ENCODE measurements around the gene MAGI2.

Gene MAGI2

DNA sequence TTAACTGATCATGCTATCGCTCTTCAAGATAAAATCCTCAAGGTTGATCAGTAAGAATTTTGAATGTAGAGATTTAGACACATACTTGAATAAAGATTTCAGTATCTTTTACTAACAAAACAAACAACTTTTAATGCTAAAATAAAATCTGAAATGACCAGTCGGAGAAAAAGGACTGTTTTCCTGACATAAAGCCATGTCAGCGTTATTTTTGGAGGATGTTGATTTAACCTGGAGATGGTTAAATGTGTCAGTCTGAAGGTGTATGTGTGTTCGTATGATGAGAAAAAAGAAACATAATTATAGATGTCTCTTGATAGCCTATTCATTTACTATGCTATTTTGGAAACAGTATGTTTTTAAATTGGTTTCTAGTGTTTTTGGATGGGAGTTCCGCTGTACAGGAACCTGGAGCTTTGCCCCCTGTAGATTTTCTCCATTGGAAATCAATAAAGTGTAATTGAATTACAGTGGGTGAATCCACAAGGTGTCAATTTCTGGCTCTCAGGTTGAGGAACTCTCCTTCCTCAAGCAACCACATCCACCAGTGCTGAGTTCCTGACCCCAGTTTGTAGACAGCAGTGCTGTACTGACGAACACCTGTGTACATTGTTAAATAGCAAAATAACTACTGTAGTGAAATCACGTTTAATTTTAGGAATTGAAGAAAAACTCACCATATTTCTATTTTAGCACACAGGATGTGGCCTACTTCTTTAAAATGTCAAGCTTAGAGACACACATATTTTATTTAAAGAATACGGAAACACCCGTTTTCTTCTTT lies 670.1 kb downstream of the MAGI2 start:
- no peak for TF ChIP-seq ZNF274 (IDR thresholded peaks at IDR 0.05; ENCODE audit: low read depth, low read length)
- no peak overlapping the region for H3K4me3 ChIP-seq (ENCODE audit: low read length)

GRCh38 chr7:78780560-78780959 lies 672.9 kb downstream of the MAGI2 start:
- H3K4me3 ChIP-seq (ENCODE audit: low read length), result no peak overlapping the region
- no peak for TF ChIP-seq ZNF274 (IDR thresholded peaks at IDR 0.05; ENCODE audit: low read depth, low read length)

DNA sequence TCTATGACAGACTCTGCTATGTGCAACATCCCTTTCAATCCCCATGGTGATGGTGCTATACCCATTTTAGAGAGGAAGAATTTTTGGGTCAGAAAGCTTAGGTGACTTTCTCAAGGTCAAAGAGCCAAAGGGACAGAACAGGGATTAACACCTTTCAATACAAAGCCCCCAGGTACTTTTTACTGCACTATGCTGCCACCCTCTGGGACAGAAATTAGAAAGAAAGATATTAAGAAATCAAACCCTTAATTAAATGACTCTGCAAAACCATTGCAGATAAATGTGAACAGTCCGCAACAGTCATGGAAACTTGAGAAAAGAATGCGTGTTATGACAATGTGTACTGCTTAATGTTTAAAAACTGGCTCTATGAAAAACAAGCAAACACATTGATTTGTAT lies 673.7 kb downstream of the MAGI2 start:
- TF ChIP-seq ZNF274 (IDR thresholded peaks at IDR 0.05; ENCODE audit: low read depth, low read length), result no peak
- H3K4me3 ChIP-seq (ENCODE audit: low read length), result no peak overlapping the region

DNA sequence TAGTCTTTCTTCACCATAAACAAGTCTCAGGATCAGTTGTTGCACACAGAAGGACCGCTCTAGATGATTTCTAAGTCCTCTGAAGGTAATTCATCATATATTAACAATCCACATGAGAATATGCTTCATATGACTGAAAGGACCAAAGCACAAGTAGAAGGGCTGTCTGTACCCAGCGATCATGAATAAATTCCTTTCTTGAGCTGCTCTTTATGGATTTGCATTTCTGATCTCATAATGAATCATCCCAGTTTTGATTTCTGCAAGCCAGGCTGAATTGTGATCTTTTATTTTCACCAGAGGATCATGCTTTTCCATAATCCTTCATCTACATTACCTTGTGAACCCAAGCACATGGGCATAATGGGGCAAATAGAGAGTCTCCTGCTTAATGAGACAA lies 675.6 kb downstream of the MAGI2 start:
- no peak overlapping the region for H3K4me3 ChIP-seq (ENCODE audit: low read length)
- TF ChIP-seq ZNF274 (IDR thresholded peaks at IDR 0.05; ENCODE audit: low read depth, low read length), result no peak

GRCh38 chr7:78770422-78771410 lies 682.8 kb downstream of the MAGI2 start:
- no peak for TF ChIP-seq ZNF274 (IDR thresholded peaks at IDR 0.05; ENCODE audit: low read depth, low read length)
- H3K4me3 ChIP-seq (ENCODE audit: low read length), result peak overlapping the region; percentile 19

DNA sequence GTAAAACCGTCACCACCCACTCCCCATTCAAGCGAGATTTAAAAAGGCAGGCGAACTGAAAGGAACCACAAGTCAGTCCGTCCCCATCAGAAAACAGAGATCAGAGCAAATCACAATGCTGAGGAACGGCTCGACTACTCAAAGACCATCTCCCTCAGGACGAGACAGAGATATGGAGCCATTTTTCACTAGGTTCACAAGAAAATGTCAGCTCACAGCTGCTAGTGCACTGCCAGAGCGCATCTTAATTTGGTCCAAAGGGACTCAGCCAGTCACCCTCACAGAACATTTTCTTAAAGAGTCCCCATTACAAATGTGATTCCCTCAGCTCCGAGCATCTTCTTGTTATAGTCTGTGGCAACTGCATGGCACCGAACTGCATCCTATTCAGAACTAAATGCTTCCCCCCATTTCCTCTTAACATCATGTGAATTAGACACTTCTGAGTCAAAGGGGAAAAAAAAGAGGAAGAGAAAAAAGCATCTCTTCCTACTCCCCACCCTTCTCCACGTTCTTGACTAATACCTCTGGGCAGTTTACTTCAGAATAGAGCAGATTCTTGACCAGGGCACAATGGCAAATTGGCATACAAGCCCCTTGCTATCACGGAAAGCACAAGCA lies 683.9 kb downstream of the MAGI2 start:
- no peak for TF ChIP-seq ZNF274 (IDR thresholded peaks at IDR 0.05; ENCODE audit: low read depth, low read length)
- H3K4me3 ChIP-seq (ENCODE audit: low read length), result peak overlapping the region; percentile 54

GRCh38 chr7:78768859-78769258 lies 684.6 kb downstream of the MAGI2 start:
- no peak overlapping the region; the same call in 1 of the 2 replicates for H3K4me3 ChIP-seq (ENCODE audit: low read length)
- TF ChIP-seq ZNF274 (IDR thresholded peaks at IDR 0.05; ENCODE audit: low read depth, low read length), result no peak

- TF ChIP-seq ZNF274 (IDR thresholded peaks at IDR 0.05; ENCODE audit: low read depth, low read length), result no peak
- H3K4me3 ChIP-seq (ENCODE audit: low read length), result no peak overlapping the region
These were observed 687.3 kb downstream of the MAGI2 start for GRCh38 chr7:78765943-78766729.

DNA sequence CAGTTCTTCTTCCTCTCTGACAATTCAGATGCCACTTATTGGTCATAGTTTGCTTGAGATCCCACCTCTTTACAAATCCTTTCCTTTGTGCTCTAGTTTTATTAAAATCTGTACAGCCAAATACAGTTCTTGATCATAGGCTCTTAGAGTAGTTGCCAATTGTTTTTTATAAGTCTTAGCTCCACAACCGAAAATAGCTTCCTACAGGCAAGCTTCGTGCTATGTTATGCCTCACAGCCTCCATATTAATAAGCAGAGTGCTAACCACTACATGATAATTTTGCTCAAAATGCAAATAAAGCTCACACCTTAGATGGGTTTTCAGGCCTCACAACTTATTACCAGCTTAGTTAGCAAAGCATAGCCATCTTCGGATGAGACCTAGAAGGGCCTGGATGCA lies 688.9 kb downstream of the MAGI2 start:
- no peak overlapping the region for H3K4me3 ChIP-seq (ENCODE audit: low read length)
- no peak for TF ChIP-seq ZNF274 (IDR thresholded peaks at IDR 0.05; ENCODE audit: low read depth, low read length)

DNA sequence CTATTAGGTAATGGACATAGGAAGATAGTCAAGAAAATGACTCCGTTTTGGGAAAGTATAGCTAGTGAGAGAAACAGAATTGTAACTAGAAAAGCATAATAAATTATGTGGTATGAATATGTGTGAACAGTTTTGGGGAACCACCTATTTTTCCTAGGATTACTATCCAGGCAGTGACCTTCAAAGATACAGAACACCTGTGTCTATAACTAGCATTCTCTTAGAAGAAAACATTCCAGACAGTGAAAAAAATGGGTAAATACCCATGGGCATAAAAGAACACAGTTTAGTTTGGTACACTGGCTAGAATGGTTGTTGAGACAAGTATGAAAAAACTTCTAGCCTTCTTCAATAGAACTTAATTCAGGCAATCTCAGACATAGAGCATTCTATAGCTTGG lies 690.8 kb downstream of the MAGI2 start:
- TF ChIP-seq ZNF274 (IDR thresholded peaks at IDR 0.05; ENCODE audit: low read depth, low read length), result no peak
- H3K4me3 ChIP-seq (ENCODE audit: low read length), result no peak overlapping the region

- TF ChIP-seq ZNF274 (IDR thresholded peaks at IDR 0.05; ENCODE audit: low read depth, low read length), result no peak
- H3K4me3 ChIP-seq (ENCODE audit: low read length), result no peak overlapping the region
These were observed 692.7 kb downstream of the MAGI2 start for GRCh38 chr7:78760620-78761355.

GRCh38 chr7:78752554-78752953 lies 700.9 kb downstream of the MAGI2 start:
- H3K4me3 ChIP-seq (ENCODE audit: low read length), result no peak overlapping the region
- TF ChIP-seq ZNF274 (IDR thresholded peaks at IDR 0.05; ENCODE audit: low read depth, low read length), result no peak

GRCh38 chr7:78751253-78751652 lies 702.2 kb downstream of the MAGI2 start:
- no peak for TF ChIP-seq ZNF274 (IDR thresholded peaks at IDR 0.05; ENCODE audit: low read depth, low read length)
- H3K4me3 ChIP-seq (ENCODE audit: low read length), result no peak overlapping the region
